Activated CD4-positive, alpha-beta T cell treated with anti-CD3 and anti-CD28 coated beads for 48 hours (primary cell): ENCODE results near the gene TIMP2.
A peak's percentile ranks its signal among the peaks of the same experiment; 100 is the strongest.
"Not testable (repeated sequence)": the region's sequence is repeated elsewhere in the genome, so short reads cannot be mapped to it uniquely, and the experiment has no call there.

Experiments
- DNase-seq: peaks from one replicate; pipeline ENCODE4 v3.0.0-alpha.2; 2020

The TIMP2 gene

GRCh38 chr17:78904371-78904770, 20.8 kb downstream of the TIMP2 start:
- DNase-seq = no peak

GRCh38 chr17:78903101-78903779, 21.9 kb downstream of the TIMP2 start, which contains the start of gene CEP295NL:
Gene CEP295NL, minus strand, starts transcription at chr17:78903201. Its CDS starts 1,373 bp downstream, at chr17:78901828.
- peak; percentile 44 for DNase-seq

DNA sequence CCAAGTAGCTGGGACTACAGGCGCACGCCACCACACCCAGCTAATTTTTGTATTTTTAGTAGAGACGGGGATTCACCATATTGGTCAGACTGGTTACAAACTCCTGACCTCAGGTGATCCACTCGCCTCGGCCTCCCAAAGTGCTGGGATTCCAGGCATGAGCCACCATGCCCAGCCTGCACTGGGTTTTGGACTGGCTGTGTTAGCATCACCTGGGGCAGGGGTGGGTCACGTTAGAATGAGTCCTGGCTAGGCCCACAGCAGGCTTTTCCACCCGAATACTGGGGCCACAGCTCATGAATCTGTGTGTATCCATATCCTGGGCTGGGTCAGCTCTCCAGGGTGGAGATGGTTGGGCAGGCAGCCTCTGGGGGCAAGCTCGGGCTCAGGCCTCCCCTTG, 23.0 kb downstream of the TIMP2 start:
- not testable (repeated sequence) for DNase-seq

- no peak for DNase-seq
Observed at GRCh38 chr17:78901806-78902205, 23.4 kb downstream of the TIMP2 start.

GRCh38 chr17:78900816-78901215, 24.4 kb downstream of the TIMP2 start:
- DNase-seq = no peak

DNA sequence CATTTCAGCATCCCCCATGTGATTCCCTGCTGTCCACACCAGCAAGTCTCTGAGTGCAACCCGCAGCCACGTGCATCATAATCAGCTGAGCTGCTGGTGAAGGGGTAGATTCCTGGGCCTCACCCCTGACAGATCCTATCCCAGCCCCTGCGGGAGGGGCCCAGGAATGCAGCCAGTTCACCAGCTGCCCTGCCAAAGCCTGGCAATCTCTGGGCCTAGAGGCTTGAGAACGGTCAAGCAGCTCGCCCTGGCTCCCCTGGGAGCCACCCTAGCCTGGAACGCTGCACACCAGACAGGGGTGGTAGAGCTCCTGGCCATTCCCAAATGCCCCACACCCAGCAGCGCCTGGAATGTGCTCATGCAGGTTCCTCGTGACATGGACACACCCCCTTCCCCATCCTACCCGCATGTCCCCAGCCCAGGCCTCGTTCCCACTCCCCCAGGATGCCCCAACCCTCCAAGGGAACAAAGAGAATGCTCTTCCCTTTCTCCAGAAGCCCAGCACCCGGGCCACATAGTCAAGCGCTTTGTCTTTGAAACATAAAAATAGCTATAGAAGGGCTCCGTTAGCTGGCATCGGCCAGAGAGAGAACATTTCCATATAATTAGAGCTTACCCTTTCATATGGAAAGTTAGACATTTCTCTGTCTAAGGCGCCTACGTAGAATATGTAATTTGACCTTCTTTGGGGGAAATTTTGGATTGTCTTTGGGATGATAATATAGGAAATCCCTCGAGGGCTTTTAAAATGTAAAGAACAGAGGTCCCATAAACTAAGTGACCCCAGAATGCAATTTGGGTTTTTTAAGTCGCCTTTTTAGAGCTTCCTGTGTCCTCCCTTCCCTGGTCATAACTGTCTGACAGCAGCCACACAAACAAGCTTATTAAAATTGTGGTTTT, 25.6 kb downstream of the TIMP2 start:
- no peak for DNase-seq

DNA sequence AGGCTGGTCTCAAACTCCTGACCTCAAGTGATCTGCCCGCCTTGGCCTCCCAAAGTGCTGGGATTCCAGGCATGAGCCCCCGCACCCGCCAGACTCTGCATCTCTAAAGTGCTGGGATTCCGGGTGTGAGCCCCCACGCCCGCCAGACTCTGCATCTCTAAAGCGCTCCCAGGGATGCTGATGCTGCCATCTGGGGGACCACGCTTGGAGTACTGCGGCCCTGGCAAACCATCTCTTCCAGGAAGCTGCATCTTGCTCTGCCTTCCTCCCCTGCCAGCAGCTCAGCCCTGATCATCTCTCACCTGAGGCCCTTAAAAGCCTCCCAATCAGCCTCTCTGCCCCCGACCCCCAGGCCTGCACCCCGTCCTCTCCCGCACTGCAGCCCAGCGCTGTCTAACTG, 26.2 kb downstream of the TIMP2 start:
- DNase-seq = no peak

GRCh38 chr17:78898075-78898836, 26.9 kb downstream of the TIMP2 start:
- no peak for DNase-seq

DNA sequence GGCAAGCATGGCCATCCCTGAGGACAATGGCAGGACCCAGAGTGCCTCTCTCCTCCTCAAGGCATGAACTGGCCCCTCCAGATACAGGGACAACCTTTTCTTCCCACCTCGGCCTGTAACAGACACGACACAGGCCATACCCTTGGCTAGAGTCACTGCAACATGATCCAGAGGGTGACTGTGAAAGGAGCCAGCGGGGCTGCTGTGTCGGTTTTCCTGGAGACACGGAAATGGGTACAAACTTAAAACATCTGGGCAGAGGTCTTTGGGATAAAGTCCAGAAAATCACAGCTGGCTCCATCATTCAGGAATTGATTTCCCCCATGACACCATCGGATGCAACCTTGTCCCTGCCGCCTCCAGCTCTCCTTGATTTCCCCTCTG, 27.5 kb downstream of the TIMP2 start:
- DNase-seq = no peak

- DNase-seq = no peak
Observed at GRCh38 chr17:78896834-78897663, 28.1 kb downstream of the TIMP2 start.

DNA sequence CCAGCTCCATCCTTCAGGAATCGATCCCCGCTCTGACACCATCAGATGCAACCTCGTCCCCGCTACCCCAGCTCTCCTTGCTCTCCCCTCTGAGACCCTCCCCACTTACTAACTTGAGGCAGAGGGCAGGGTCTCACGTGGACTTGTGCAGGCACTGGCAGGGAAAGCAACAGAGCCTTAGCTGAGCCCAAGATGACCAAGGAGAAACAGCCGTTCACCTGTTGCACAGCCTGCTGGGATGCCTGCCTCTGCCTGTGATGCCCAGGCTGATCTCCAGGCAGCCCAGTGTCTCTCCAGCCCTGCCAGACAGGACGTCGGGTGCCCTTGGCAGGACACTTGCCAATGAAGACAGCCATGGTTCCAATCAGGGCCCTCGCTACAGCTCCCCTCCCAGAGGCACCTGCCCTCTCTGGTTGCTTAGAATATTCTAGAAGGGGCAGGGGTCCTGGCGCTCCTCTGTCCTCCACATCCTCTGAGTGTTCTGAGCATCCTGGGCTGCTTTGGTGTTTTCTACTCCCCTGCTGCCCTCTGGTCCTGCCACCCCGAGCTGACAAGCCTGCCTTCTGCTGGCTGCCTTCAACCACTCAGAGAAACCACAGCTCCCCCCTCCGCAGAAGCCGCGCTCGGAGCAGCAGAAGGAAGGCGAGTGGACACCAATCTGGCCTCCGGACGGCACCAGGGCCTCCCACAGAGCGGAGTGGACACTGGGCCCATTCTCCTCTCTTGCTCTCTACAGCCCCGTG, 28.9 kb downstream of the TIMP2 start:
- no peak for DNase-seq

DNA sequence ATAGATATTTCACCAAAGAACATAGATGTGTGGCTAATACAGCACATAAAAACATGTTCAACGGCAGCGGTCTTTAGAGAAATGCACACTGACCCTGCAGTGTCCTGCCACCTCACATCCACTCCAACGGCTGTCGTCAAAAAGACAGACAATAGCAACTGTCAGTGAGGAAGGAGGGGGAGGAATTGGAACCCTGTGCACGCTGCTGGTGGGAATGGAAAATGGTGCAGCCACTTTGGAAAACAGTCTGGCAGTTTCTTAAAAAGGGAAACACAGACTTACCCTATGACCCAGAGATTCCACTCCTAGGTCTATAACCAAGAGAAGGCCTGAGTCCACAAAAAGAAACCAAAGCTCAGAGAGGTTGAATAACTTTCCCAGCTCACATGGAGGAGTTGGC, 29.9 kb downstream of the TIMP2 start:
- no peak for DNase-seq

DNA sequence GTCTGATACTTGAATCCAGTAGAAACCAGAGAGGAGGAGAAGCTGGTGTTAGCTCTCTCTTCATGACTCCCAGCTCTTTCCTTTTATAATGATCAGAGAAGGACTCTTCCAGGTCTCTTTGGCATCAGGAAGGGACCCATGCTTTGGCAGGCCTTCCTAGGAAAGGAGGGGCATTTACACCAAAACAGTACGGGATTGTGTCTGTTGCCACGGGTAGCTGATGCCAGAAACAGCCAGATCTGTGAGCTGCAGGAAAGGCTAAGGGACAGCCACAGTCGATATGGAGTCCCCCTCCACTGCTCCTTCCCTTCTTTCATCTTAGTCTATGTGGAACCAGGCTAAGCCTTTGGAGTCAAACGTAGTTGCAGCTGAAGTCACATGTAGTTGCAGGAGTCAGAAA, 31.5 kb downstream of the TIMP2 start:
- DNase-seq = no peak

DNA sequence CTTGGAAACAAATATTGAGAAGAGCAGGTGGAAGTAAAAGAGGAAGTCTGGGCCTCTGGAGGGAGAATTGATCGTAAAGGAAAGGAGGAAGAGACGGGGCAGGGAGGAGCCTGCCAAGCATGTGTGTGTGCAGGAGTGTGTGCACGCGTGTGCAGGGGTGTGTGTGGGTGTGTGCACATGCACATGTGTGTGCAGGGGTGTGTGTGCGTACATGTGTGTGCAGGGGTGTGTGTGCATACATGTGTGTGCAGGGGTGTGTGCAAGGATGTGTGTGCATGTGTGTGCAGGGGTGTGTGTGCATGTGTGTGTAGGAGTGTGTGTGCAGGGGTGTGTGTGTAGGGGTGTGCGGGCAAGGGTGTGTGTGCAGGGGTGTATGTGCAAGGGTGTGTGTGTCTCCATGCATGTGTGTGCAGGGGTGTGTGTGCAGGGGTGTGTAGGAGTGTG, 32.2 kb downstream of the TIMP2 start:
- no peak for DNase-seq

- DNase-seq = no peak
Observed at GRCh38 chr17:78892520-78892919, 32.7 kb downstream of the TIMP2 start.

DNA sequence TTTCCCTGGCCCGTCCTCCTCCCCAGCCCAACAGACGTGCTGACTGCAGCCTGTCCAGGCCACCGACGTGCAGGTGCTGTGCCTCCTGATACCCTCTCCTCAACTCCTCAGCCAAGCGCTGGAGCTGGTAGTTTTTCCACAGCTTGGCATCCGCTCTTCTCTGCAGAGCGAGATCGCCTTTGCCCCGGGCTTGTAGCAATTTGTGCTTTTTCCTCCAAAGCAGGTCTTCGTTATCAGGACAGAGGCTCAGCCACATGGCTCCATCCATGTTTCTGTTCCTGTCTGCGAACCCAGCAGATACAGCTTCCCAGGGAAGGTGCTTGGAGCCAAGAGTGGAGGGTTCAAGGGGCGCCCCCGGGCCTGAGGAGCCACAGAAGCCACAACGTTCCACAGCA, 33.1 kb downstream of the TIMP2 start:
- DNase-seq = no peak

GRCh38 chr17:78891406-78892061, 33.7 kb downstream of the TIMP2 start:
- DNase-seq = no peak

DNA sequence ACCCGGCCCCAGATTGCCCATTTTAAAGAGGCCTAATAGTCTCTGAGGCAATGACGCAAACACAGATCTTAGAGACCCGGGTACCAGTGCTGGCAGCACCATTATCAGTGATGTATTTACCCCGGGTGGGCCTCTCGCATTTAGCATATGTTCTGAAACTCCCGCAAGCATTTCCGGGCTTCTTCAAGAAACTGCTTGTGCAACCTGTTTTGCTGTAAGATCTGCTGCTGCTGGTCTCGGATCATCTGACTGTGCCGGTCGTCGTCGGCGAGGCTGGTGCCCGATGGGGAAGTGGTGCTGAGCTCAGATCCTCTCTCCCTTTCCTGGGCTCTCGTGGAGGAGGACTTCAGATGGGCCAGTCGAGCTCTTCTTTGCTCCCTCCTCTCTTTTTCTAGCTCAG, 34.7 kb downstream of the TIMP2 start:
- peak; percentile 64 for DNase-seq

DNA sequence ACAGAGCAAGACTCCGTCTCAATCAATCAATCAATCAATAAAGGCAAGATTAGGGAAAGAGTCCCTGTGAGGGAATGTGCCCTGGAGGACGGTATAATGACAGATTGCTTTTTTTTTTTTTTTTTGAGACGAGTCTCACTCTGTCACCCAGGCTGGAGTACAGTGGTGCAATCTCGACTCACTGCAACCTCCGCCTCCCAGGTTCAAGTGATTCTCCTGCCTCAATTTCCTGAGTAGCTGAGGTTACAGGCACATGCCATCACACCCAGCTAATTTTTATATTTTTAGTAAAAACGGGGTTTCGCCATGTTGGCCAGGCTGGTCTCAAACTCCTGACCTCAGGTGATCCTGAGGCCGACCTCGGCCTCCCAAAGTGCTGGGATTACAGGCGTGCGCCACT, 35.1 kb downstream of the TIMP2 start:
- DNase-seq = not testable (repeated sequence)

DNA sequence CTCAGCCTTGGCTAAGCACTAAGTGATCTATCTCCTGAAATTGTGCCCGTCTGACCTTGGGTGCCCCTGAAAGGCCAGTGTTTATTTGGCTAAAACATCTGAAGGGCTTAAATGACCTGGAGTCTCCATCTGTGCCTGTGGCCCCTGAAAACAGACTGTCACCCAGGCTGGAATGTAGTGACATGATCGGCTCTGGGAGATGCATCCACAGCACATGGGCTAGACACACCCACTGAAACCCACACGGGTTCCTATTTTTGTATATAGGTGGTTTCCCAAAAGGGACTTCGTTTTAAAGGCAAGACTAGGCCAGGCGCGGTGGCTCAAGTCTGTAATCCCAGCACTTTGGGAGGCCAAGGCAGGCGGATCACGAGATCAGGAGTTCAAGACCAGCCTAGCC, 35.7 kb downstream of the TIMP2 start:
- peak; percentile 29 for DNase-seq

DNA sequence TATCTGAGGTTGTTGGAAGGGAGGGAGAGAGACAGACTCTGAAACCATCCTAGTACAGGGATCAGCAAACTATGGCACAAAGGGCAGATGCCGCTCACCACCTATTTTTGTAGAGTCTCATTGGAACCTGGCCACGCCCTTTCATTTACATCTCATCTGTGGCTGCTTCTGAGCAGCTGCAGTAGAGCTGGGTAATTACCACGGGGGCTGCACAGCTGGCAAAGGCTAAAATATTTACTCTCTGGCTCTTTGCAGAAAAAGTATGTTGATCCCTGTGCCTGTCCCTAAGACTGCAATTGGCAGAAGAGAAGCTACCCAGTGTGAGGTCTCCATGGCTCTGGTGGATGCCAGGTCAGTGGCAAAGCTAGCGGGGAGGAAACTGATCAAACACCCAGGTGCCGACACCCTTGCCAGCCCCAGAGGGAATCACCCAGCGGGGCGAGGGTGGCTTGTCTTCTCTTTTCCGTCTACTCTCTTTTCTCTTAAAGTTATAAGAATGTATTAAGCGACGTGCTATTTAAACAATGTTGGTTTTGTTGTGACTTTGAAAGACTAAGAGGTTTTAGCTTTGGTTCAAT, 36.2 kb downstream of the TIMP2 start:
- DNase-seq = no peak
